ENCODE results near the gene GZMM. TPM values are rescaled to one million over a fixed set of nuclear protein-coding genes. Genes with fewer than 3 reads are reported as not detected.

Gene GZMM
- total and polyA plus RNA-seq, 2 experiments from 2014 or later: 0.29 TPM; not detected in 1

DNA sequence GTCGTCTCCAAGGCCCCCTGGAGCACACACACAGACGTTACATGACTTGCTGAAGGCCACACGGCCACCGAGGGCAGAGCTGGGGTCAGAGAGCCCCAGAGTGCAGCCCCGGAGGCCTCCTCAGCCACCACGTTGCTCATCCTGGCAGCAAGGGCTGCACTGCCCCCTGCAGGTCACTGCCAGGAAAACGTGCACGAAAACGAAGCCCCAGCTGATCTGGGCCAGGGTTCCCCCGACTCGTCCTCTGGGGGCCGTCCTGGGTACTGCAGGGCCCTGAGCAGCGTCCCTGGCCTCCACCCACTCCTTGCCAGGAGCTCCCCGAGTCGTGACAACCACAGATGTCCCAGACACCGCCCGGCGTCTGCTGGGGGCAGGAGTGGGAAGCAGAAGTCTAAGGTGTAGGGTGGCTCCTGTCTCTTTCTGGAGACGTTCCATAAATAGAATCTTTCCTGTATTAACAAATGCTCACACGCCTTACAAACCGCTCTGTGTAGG is 33.2 kb upstream of the GZMM start (continued):
- TF ChIP-seq, protein P1, sequence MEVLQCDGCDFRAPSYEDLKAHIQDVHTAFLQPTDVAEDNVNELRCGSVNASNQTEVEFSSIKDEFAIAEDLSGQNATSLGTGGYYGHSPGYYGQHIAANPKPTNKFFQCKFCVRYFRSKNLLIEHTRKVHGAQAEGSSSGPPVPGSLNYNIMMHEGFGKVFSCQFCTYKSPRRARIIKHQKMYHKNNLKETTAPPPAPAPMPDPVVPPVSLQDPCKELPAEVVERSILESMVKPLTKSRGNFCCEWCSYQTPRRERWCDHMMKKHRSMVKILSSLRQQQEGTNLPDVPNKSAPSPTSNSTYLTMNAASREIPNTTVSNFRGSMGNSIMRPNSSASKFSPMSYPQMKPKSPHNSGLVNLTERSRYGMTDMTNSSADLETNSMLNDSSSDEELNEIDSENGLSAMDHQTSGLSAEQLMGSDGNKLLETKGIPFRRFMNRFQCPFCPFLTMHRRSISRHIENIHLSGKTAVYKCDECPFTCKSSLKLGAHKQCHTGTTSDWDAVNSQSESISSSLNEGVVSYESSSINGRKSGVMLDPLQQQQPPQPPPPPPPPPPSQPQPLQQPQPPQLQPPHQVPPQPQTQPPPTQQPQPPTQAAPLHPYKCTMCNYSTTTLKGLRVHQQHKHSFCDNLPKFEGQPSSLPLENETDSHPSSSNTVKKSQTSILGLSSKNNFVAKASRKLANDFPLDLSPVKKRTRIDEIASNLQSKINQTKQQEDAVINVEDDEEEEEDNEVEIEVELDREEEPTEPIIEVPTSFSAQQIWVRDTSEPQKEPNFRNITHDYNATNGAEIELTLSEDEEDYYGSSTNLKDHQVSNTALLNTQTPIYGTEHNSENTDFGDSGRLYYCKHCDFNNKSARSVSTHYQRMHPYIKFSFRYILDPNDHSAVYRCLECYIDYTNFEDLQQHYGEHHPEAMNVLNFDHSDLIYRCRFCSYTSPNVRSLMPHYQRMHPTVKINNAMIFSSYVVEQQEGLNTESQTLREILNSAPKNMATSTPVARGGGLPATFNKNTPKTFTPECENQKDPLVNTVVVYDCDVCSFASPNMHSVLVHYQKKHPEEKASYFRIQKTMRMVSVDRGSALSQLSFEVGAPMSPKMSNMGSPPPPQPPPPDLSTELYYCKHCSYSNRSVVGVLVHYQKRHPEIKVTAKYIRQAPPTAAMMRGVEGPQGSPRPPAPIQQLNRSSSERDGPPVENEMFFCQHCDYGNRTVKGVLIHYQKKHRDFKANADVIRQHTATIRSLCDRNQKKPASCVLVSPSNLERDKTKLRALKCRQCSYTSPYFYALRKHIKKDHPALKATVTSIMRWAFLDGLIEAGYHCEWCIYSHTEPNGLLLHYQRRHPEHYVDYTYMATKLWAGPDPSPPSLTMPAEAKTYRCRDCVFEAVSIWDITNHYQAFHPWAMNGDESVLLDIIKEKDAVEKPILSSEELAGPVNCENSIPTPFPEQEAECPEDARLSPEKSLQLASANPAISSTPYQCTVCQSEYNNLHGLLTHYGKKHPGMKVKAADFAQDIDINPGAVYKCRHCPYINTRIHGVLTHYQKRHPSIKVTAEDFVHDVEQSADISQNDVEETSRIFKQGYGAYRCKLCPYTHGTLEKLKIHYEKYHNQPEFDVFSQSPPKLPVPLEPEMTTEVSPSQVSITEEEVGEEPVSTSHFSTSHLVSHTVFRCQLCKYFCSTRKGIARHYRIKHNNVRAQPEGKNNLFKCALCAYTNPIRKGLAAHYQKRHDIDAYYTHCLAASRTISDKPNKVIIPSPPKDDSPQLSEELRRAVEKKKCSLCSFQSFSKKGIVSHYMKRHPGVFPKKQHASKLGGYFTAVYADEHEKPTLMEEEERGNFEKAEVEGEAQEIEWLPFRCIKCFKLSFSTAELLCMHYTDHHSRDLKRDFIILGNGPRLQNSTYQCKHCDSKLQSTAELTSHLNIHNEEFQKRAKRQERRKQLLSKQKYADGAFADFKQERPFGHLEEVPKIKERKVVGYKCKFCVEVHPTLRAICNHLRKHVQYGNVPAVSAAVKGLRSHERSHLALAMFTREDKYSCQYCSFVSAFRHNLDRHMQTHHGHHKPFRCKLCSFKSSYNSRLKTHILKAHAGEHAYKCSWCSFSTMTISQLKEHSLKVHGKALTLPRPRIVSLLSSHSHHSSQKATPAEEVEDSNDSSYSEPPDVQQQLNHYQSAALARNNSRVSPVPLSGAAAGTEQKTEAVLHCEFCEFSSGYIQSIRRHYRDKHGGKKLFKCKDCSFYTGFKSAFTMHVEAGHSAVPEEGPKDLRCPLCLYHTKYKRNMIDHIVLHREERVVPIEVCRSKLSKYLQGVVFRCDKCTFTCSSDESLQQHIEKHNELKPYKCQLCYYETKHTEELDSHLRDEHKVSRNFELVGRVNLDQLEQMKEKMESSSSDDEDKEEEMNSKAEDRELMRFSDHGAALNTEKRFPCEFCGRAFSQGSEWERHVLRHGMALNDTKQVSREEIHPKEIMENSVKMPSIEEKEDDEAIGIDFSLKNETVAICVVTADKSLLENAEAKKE (CRISPR knock-in tag; IDR thresholded peaks at IDR 0.05): 0 out of 2 replicates have a peak, but pooled peaks have one; percentile 17
- no peak for TF ChIP-seq JUNB (IDR thresholded peaks at IDR 0.05; ENCODE audit: unreplicated experiment)

- ATAC-seq: peak; percentile 0; the same call in 1 of the 3 replicates
- H3K27ac ChIP-seq (ENCODE audit: low read depth): no peak overlapping the region
- no peaks in the 10 kb centered on the region for H3K27me3 ChIP-seq (ENCODE audit: insufficient read depth)
- Mint-ChIP-seq H3K4me3 (peak overlapping the region; percentile 63), H3K36me3 (ENCODE audit: low read depth) (peaks cover 30% of the 10 kb centered on the region), H3K27me3 (ENCODE audit: insufficient read depth, low read depth, poor library complexity) (peaks cover 32% of the 10 kb centered on the region), H3K9me3 (peaks cover 9% of the 10 kb centered on the region), H3K4me1 (peaks cover 17% of the 10 kb centered on the region; the same call in 2 of the 3 replicates), H3K27ac (peak overlapping the region; percentile 41; the same call in 1 of the 2 replicates)
- H3K4me2 ChIP-seq: peak overlapping the region; percentile 71
- peaks cover 5% of the 10 kb centered on the region; the same call in 1 of the 2 replicates for H3K4me1 ChIP-seq (ENCODE audit: insufficient read depth)
- no peaks in the 10 kb centered on the region; the same call in 1 of the 2 replicates for H3K36me3 ChIP-seq (ENCODE audit: insufficient read depth)
- H3K9me2 ChIP-seq (ENCODE audit: insufficient read depth): no peaks in the 10 kb centered on the region
- no peak for DNase-seq (ENCODE audit: low spot score)
- H4K20me1 ChIP-seq (replicated peaks; ENCODE audit: insufficient read depth): no peaks in the 10 kb centered on the region
- peak overlapping the region; percentile 26; the same call in 1 of the 2 replicates for H3K4me3 ChIP-seq
- TF ChIP-seq JUNB (IDR thresholded peaks at IDR 0.05; ENCODE audit: unreplicated experiment): no peak
- TF ChIP-seq CREB1 (CRISPR knock-in tag; IDR thresholded peaks at IDR 0.05; ENCODE audit: low read depth): peak; percentile 38; the same call in 1 of the 2 replicates
- H2AFZ ChIP-seq: no peak overlapping the region
- peaks cover 20% of the 10 kb centered on the region; the same call in 1 of the 2 replicates for H3F3A ChIP-seq (replicated peaks; ENCODE audit: low read depth)
- H3K79me2 ChIP-seq (replicated peaks; ENCODE audit: insufficient read depth): no peaks in the 10 kb centered on the region
Measured at GRCh38 chr19:511101-511851, 32.6 kb upstream of the GZMM start.

Measured in GM23338 (cell line).